Prostate gland (tissue), 2 donors: ENCODE results near the gene HAT1. TPM values are rescaled to one million over a fixed set of nuclear protein-coding genes. Genes with fewer than 3 reads are reported as not detected.

Source experiments
- DNase-seq: peaks from one replicate; pipeline ENCODE4 v3.0.0-alpha.2; 2019; ENCODE audit warnings: low spot score
- H3K27ac ChIP-seq, 2 donors: fragments of 200-600 bp; sonication (generic); 2 replicates each; pipeline ENCODE4 v1.5.1; 2017 to 2019
- H3K27me3 ChIP-seq: fragments of 200-600 bp; sonication (generic); replicated peaks from 2 replicates; pipeline ENCODE4 v1.5.1; 2019; ENCODE audit not compliant: insufficient read depth
- H3K36me3 ChIP-seq, 2 donors: fragments of 200-600 bp; sonication (generic); 1 replicate in 1 of 2; 2 replicates in 1 of 2; pipeline versions ENCODE4 v1.5.1 to v1.8.1; 2017 to 2019
- H3K4me1 ChIP-seq: fragments of 200-600 bp; sonication (generic); replicated peaks from 2 replicates; pipeline ENCODE4 v1.5.1; 2019
- H3K4me3 ChIP-seq, 2 donors: fragments of 200-600 bp; sonication (generic); 2 replicates each; pipeline ENCODE4 v1.5.1; 2017 to 2019
- H3K9me3 ChIP-seq: fragments of 200-600 bp; sonication (generic); 2 replicates; pipeline ENCODE4 v1.5.1; 2017
- CTCF ChIP-seq, 4 experiments: fragments of 200-600 bp in 2 of 4; fragments of 450-650 bp in 2 of 4; sonication (generic) in 2 of 4; IDR thresholded peaks; 1 replicate in 3 of 4; 2 replicates in 1 of 4; pipeline ENCODE4 v1.5.1; 2016 to 2019; ENCODE audit warnings: antibody characterized with exemption in 4 of 4, mild to moderate bottlenecking in 2 of 4, moderate library complexity in 2 of 4
- POLR2A ChIP-seq: fragments of 450-650 bp; IDR thresholded peaks from one replicate; pipeline ENCODE4 v1.6.1; 2016; ENCODE audit warnings: antibody characterized with exemption, mild to moderate bottlenecking
- POLR2AphosphoS5 ChIP-seq: sonication (generic); formaldehyde crosslinking; IDR thresholded peaks from one replicate; pipeline ENCODE4 v1.6.1; 2017; ENCODE audit warnings: antibody characterized with exemption
- WGBS: methylation state at CpG from one replicate; pipeline ENCODE4 v1.1.5; 2018; 5-methylcytosine and 5-hydroxymethylcytosine counted together
- intact Hi-C: fragments of 100-400 bp; cut with DNase I; formaldehyde crosslinking; loops from one replicate; pipeline ENCODE4 v1.14.2; 2022
- total RNA-seq, 2 donors: library from RNA; depleted of rRNA; stranded (reverse); fragments of >200 nt; gene quantifications; one replicate each; pipeline ENCODE4 v1.1.0, GENCODE V29; 2016

HAT1 gene
- total RNA-seq, 2 donors from 2014 or later, result 30.6 to 41.9 TPM

GRCh38 chr2:171965661-171966060, 43.4 kb downstream of the HAT1 start:
- intact Hi-C loops, result no loop called here
- no peaks in the 10 kb centered on the region for H3K9me3 ChIP-seq
- no peaks in the 10 kb centered on the region for H3K4me1 ChIP-seq
- H3K27ac ChIP-seq, result no peak overlapping the region
- no peak for DNase-seq
- TF ChIP-seq POLR2AphosphoS5 (no peak), CTCF (IDR thresholded peaks at IDR 0.05) (no peak), POLR2A (no peak)
- no peaks in the 10 kb centered on the region for H3K27me3 ChIP-seq
- H3K36me3 ChIP-seq, result no peaks in the 10 kb centered on the region
- no peak overlapping the region for H3K4me3 ChIP-seq
- WGBS, result 83% methylated on average over 3 of the region's 3 CpGs

- 91% methylated on average over 8 of the region's 8 CpGs for WGBS
- Histone ChIP-seq H3K9me3 (no peaks in the 10 kb centered on the region), H3K27me3 (no peaks in the 10 kb centered on the region), H3K36me3 (no peaks in the 10 kb centered on the region), H3K27ac (no peak overlapping the region), H3K4me1 (no peaks in the 10 kb centered on the region), H3K4me3 (no peak overlapping the region)
- TF ChIP-seq POLR2A (no peak), POLR2AphosphoS5 (no peak), CTCF (IDR thresholded peaks at IDR 0.05) (no peak)
- intact Hi-C loops, result no loop called here
- no peak for DNase-seq
These were observed 44.0 kb downstream of the HAT1 start for GRCh38 chr2:171966235-171966634.

GRCh38 chr2:171966688-171967087, 44.4 kb downstream of the HAT1 start:
- H3K36me3 ChIP-seq, result no peaks in the 10 kb centered on the region
- TF ChIP-seq POLR2A, result no peak
- no peak for TF ChIP-seq POLR2AphosphoS5
- no peak for TF ChIP-seq CTCF (IDR thresholded peaks at IDR 0.05)
- intact Hi-C loops, result no loop called here
- no peak overlapping the region for H3K27ac ChIP-seq
- no peaks in the 10 kb centered on the region for H3K27me3 ChIP-seq
- no peak overlapping the region for H3K4me3 ChIP-seq
- no peaks in the 10 kb centered on the region for H3K9me3 ChIP-seq
- no peak for DNase-seq
- H3K4me1 ChIP-seq, result no peaks in the 10 kb centered on the region

- no peak overlapping the region for H3K4me3 ChIP-seq
- H3K27ac ChIP-seq, result no peak overlapping the region
- TF ChIP-seq POLR2AphosphoS5, result no peak
- TF ChIP-seq POLR2A, result no peak
- no peak for TF ChIP-seq CTCF (IDR thresholded peaks at IDR 0.05)
- no peak for DNase-seq
- no peaks in the 10 kb centered on the region for H3K4me1 ChIP-seq
- H3K27me3 ChIP-seq, result no peaks in the 10 kb centered on the region
- no peaks in the 10 kb centered on the region for H3K36me3 ChIP-seq
- intact Hi-C loops, result no loop called here
- H3K9me3 ChIP-seq, result no peaks in the 10 kb centered on the region
These were observed 46.2 kb downstream of the HAT1 start for GRCh38 chr2:171968509-171968908.

GRCh38 chr2:171972329-171972982, 50.2 kb downstream of the HAT1 start:
- Histone ChIP-seq H3K27me3 (no peaks in the 10 kb centered on the region), H3K4me3 (no peak overlapping the region), H3K9me3 (no peaks in the 10 kb centered on the region), H3K4me1 (no peaks in the 10 kb centered on the region), H3K36me3 (no peaks in the 10 kb centered on the region), H3K27ac (no peak overlapping the region)
- 98% methylated on average over 2 of the region's 2 CpGs for WGBS
- TF ChIP-seq CTCF (IDR thresholded peaks at IDR 0.05), result no peak
- TF ChIP-seq POLR2A, result no peak
- TF ChIP-seq POLR2AphosphoS5, result no peak
- intact Hi-C loops, result no loop called here
- no peak for DNase-seq
